Ishikawa (cell line): Measurements from ENCODE around the gene CLIC3.

ENCODE experiments used
- CEBPB ChIP-seq: IDR thresholded peaks from 2 replicates; pipeline ENCODE4 v1.6.1; 2012
- CREB1 ChIP-seq: IDR thresholded peaks from 2 replicates; pipeline ENCODE4 v1.6.1; 2012; ENCODE audit warnings: low read depth
- EGR1 ChIP-seq: IDR thresholded peaks from 2 replicates; pipeline ENCODE4 v1.6.1; 2012
- EP300 ChIP-seq: IDR thresholded peaks from 2 replicates; pipeline ENCODE4 v1.6.1; 2012; ENCODE audit warnings: borderline replicate concordance
- FOXM1 ChIP-seq: IDR thresholded peaks from 2 replicates; pipeline ENCODE4 v1.6.1; 2012; ENCODE audit warnings: low read depth, borderline replicate concordance
- MAX ChIP-seq: IDR thresholded peaks from 2 replicates; pipeline ENCODE4 v1.6.1; 2012
- NFIC ChIP-seq: IDR thresholded peaks from 2 replicates; pipeline ENCODE4 v1.6.1; 2012
- RAD21 ChIP-seq: IDR thresholded peaks from 2 replicates; pipeline ENCODE4 v1.6.1; 2012; ENCODE audit warnings: low read depth
- REST ChIP-seq: IDR thresholded peaks from 2 replicates; pipeline ENCODE4 v1.6.1; 2012; ENCODE audit warnings: low read depth, mild to moderate bottlenecking
- TAF1 ChIP-seq: IDR thresholded peaks from 2 replicates; pipeline ENCODE4 v1.6.1; 2012; ENCODE audit warnings: low read depth, mild to moderate bottlenecking
- TCF12 ChIP-seq: IDR thresholded peaks from 2 replicates; pipeline ENCODE4 v1.6.1; 2012; ENCODE audit warnings: low read depth
- TEAD4 ChIP-seq: IDR thresholded peaks from 2 replicates; pipeline ENCODE4 v1.6.1; 2012
- USF1 ChIP-seq: IDR thresholded peaks from 2 replicates; pipeline ENCODE4 v1.6.1; 2012
- YY1 ChIP-seq: IDR thresholded peaks from 2 replicates; pipeline ENCODE4 v1.6.1; 2012; ENCODE audit warnings: low read depth
- ZBTB7A ChIP-seq: IDR thresholded peaks from 2 replicates; pipeline ENCODE4 v1.6.1; 2012; ENCODE audit warnings: low read depth

CLIC3 gene

GRCh38 chr9:137034039-137034708, 37.8 kb upstream of the CLIC3 start:
- 0 out of 2 replicates have a peak, but pooled peaks have one; percentile 14 for TF ChIP-seq ZBTB7A
- TF ChIP-seq MAX: no peak
- TF ChIP-seq RAD21: no peak

DNA sequence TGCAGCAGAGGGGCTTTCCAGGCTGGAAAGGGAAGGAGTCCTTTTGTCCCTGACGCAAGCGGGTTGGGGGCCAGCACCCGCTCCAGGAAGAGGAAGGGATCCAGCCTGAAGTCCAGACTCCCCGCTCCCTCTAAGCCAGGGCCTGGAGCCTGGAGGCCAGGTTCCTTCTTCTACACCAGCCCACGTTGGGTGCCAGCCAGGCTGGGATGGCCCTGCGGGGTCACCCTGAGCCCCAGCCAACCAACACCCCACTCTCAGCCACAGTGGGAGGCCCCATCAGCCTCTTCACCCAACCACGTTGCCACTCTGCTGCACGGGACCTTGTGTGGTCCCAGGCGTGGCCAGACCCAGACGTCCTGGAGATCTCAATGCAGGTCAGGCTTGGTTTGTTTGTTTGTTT, 36.5 kb upstream of the CLIC3 start:
- TF ChIP-seq NFIC (no peak), FOXM1 (no peak), REST (no peak), YY1 (no peak), ZBTB7A (no peak), TAF1 (no peak)

- TF ChIP-seq EP300 (no peak), TCF12 (no peak), CREB1 (no peak), NFIC (no peak), ZBTB7A (no peak), REST (no peak), TEAD4 (no peak), YY1 (no peak), FOXM1 (no peak), EGR1 (no peak)
Observed at GRCh38 chr9:137031904-137032640, 35.7 kb upstream of the CLIC3 start, which contains the start of gene FUT7. TSS of gene FUT7 (minus strand) at chr9:137032088. CDS start at chr9:137031991, 97 bp downstream.

GRCh38 chr9:137030538-137031527, 34.5 kb upstream of the CLIC3 start:
- TF ChIP-seq USF1: no peak
- TF ChIP-seq ZBTB7A: no peak
- no peak for TF ChIP-seq REST
- no peak for TF ChIP-seq MAX
- no peak for TF ChIP-seq CREB1
- TF ChIP-seq TEAD4: no peak
- no peak for TF ChIP-seq RAD21
- TF ChIP-seq EGR1: no peak
- no peak for TF ChIP-seq TAF1
- TF ChIP-seq YY1: no peak
- no peak for TF ChIP-seq EP300
- no peak for TF ChIP-seq CEBPB
- no peak for TF ChIP-seq FOXM1
- TF ChIP-seq TCF12: no peak
- no peak for TF ChIP-seq NFIC
